HG03097 (cell line): ENCODE measurements around the gene ATXN10.
"Not testable (repeated sequence)": the region's sequence is repeated elsewhere in the genome, so short reads cannot be mapped to it uniquely, and the experiment has no call there.

Experiments
- ATAC-seq: cut with Tn5 transposase; IDR thresholded peaks from one replicate; pipeline ENCODE4 v1.9.1; 2021; ENCODE audit not compliant: unreplicated experiment, low FRiP score

ATXN10 gene

DNA sequence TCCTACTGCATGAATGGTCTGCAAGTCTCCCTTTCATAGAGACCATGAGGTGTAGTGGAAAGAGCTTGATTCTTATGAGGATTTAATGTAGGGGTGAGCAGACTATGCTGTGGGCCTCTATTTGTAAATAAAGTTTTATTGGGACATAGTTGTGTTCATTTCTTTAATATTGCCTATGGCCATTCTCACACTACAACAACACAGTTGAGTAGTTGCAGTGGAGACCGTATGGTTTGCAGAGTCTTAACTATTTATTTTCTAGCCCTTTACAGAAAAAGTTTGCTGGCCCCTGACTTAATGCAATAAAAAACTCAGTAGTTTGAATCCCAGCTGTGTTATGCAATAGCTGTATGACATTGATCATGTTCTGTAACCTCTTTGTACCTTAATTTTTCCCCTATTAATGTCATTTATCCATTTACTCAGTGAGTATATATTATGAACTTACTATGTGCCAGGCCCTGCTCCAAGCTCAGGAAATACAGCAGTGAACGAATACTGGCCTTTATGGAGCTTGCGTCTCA is 106.3 kb downstream of the ATXN10 start:
- ATAC-seq, result no peak

- ATAC-seq, result no peak
Observed at GRCh38 chr22:45781459-45781858, 109.8 kb downstream of the ATXN10 start.

- ATAC-seq, result no peak
Observed at GRCh38 chr22:45781966-45782365, 110.3 kb downstream of the ATXN10 start.

DNA sequence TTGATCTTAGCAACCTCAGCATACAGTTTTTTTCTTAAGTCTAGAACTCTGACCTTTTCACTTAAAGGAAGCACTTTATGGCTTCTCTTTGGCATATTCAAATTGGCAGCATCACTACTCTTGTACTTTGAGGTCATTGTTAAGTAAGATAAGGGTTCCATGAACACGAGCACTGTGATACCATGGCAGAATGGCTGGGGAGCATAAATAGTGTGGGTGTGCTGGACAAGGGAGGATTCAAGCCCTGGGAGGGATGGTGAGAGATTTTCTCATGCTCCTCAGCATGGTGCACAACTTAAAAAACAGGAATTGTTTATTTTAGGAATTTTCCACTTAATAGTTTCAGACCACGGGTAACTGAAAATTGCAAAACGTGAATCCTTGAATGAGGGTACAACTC is 111.4 kb downstream of the ATXN10 start:
- ATAC-seq, result no peak

DNA sequence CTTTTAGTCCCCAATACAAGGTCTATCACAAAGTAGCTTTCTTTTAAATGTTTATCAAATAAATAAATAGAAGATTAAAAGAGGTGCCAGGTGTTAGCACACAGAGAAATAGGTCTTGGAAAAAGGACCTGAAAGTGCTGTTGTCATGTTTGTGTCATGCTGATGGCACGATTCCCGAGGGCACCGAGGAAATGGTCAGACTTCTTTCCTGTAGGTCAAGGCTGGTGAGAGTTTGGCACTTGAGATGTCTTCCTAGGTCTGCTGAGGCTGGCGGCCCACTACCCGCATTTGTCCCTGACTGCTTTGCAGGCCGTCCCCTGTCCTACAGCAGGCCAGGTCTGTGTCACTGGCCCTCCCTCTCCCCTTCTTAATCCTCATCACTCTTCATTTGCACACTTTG is 112.1 kb downstream of the ATXN10 start:
- ATAC-seq, result no peak

- no peak for ATAC-seq
Observed at GRCh38 chr22:45784357-45785277, 113.0 kb downstream of the ATXN10 start.

DNA sequence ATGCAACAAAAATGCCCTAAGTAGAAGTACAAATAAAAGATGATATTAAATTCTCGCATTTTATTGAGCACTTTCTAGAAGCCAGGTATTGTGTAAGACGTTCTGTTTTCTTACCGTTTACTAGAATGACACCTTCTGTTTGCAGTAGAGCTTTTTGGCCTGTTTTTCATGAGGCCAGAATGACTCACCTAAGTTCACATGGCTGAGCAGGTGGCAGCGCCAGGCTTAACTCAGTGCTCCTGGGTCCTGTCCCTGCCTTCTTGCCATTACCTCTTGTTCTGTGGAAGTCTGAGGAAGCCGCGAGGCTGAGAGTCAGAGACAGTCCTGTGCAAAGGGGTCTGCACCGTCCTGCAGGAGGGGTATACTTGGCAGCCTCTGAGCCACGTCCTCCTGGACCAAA is 113.8 kb downstream of the ATXN10 start:
- ATAC-seq, result no peak

DNA sequence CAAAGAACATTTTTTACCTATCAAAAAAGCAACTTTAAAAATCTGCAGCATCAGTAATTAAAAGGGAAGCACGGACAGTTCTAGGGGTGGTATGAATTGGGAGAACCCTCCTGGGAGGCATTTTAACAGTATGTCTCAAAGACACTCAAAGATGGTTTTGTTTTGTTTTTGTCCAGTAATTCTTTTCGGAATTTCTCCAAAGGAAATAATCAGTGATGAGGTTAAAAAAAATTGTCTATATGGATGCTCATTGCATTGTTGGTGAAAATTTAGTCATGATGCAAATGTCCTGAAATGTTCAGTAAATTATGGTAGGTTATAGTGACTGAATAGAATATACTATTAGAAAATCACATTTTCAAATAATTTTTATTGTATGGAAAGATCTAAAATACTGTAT is 115.1 kb downstream of the ATXN10 start:
- ATAC-seq, result no peak

DNA sequence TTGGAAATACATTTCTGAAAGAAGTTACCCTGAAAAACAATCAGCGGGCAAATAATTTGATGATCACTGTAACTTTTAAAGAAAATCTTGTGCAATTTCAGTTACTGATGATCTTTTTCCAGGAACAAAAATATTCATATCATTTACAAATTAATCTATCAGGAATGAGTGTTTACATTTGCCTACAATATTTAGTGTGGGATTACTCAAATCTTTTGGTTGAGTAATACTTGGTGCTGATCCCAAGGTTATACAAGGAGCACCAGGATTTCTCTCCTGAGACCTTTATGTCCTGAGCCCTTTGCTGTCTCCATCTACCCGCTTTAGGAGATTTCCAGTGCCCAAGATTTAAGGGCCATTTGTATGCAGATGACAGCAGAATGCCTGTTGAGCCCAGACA is 116.1 kb downstream of the ATXN10 start:
- ATAC-seq, result no peak

DNA sequence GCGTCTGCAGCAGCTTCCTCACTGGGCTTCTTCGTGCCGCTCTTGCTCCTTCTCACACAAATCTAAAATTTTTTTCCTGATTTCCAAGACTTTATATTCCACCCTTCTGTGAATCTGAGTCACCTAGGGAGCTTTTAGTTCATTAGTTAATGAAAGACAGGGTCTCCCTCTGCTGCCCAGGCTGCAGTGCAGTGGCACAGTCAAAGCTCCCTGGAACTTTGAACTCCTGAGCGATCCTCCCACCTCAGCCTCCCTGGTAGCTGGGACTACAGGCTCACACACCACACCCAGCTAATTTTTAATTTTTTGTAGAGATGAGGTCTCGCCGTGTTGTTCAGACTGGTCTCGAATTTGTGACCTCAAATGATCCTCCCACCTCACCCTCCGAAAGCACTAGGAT is 116.9 kb downstream of the ATXN10 start:
- no peak for ATAC-seq

- no peak for ATAC-seq
Observed at GRCh38 chr22:45790401-45790800, 118.8 kb downstream of the ATXN10 start.

GRCh38 chr22:45793161-45793560 is 121.5 kb downstream of the ATXN10 start:
- ATAC-seq, result no peak

DNA sequence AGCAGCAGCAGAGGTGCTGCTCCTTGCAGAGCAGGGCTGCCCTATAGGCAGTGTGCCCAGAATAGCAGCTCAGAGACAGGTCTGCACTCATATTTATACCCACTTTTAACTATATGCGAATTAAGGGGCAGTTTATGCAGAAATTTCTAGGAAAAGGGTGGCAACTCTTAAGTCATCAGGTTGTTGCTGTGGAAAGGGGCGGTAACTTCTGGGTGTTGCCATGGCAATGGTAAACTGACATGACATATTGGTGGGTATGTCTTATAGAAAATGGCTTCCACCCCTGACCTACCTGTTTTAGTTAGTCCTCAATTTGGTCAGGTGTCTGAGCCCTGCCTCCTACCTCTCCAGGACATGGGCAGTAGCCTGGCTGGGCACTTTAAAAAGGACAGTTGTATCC is 122.3 kb downstream of the ATXN10 start:
- no peak for ATAC-seq

GRCh38 chr22:45796009-45796408 is 124.4 kb downstream of the ATXN10 start:
- ATAC-seq, result not testable (repeated sequence)

DNA sequence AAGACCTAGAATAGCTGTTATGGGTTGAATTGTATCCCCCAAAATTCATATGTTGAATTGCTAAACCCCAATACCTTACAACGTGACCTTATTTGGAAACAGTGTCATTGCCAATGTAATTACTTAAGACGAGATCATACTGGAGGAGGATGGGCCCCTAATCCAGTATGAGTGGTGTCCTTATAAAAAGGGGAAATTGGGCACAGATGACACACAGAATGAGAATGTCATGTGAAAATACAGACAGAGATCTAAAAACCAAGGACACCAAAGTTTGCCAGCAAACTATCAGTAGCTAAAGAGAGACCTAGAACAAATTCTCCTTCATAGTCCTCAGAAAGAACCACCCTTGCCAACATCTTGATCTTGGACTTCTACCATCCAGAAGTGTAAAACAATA is 127.7 kb downstream of the ATXN10 start:
- no peak for ATAC-seq

DNA sequence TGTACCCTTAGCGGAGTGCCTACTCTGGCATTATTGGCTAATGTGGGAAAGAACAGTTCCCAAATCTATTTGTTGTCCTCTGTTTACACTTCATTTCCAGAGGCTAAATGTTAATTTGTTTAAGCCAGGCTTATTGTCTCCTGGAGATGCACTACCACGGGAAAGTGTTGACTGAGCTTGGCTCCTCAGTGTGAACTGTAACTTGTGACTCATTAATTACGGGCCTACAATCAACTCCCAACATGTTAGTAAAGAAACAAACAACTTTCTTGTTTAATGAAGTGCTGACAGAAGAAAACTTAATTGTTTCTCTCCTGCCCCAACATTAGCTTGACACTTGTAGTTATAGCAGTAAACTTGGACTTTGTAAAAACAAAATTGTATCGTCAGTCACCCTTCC is 130.4 kb downstream of the ATXN10 start:
- no peak for ATAC-seq

GRCh38 chr22:45804319-45804985 is 132.8 kb downstream of the ATXN10 start:
- ATAC-seq, result no peak

- no peak for ATAC-seq
Observed at GRCh38 chr22:45804986-45805325, 133.3 kb downstream of the ATXN10 start.

- ATAC-seq, result no peak
Observed at GRCh38 chr22:45805413-45805812, 133.8 kb downstream of the ATXN10 start.

- ATAC-seq, result no peak
Observed at GRCh38 chr22:45807156-45807915, 135.7 kb downstream of the ATXN10 start.

DNA sequence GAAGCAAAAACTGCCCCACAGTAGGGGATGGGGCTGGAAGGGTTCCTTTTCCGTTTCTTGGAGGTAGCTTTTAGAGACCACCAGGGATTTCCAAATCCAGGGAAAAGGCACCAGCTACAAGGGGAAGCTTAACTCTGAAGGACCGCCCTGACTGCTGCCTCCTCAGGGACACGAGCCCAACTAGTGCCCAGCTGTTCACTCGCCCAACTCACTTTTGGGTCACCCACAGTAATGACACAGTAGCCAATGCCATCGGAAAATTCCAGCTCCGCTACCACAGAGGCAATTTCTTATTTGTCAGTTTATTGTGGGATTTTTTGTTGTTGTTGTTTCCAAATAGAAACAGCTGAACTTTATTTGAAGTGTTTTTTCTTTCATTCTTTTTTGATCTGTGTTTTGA is 141.3 kb downstream of the ATXN10 start:
- no peak for ATAC-seq
